HG03354 (cell line): Measurements from ENCODE around the gene TNS3.

Experiments
- ATAC-seq: cut with Tn5 transposase; IDR thresholded peaks from one replicate; pipeline ENCODE4 v1.9.1; 2021; ENCODE audit warnings: mild to moderate bottlenecking; ENCODE audit not compliant: unreplicated experiment, poor library complexity, severe bottlenecking

TNS3 gene

DNA sequence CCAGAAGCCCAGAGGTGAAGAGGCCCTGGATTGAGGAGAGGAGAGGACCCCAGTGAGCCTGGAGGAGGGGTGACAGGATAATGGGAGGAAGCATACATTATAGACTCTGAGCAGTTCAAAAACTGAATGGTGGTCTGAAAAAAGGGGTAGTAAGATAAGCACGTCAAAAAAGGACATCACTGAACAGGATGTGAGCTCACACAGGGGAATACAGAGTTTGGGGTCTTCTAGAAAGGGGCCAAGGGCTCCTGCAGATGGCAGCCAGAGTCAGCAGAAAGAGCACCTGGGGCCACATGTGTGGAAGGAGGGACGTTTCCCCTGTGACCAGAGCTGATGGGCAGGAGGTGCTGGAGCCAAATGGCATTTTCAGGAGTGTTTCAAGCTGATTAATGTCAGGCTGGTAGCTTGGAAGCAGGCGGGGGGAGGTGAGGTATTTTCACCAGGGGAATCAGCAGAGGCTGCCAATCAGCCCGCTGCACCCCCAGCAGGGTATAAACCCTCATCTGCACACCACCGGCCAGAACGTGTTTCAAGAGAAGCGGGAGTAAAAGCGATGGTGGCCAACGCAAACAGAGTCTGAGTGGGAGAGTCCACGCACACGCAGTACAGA, 85.8 kb downstream of the TNS3 start:
- no peak for ATAC-seq

DNA sequence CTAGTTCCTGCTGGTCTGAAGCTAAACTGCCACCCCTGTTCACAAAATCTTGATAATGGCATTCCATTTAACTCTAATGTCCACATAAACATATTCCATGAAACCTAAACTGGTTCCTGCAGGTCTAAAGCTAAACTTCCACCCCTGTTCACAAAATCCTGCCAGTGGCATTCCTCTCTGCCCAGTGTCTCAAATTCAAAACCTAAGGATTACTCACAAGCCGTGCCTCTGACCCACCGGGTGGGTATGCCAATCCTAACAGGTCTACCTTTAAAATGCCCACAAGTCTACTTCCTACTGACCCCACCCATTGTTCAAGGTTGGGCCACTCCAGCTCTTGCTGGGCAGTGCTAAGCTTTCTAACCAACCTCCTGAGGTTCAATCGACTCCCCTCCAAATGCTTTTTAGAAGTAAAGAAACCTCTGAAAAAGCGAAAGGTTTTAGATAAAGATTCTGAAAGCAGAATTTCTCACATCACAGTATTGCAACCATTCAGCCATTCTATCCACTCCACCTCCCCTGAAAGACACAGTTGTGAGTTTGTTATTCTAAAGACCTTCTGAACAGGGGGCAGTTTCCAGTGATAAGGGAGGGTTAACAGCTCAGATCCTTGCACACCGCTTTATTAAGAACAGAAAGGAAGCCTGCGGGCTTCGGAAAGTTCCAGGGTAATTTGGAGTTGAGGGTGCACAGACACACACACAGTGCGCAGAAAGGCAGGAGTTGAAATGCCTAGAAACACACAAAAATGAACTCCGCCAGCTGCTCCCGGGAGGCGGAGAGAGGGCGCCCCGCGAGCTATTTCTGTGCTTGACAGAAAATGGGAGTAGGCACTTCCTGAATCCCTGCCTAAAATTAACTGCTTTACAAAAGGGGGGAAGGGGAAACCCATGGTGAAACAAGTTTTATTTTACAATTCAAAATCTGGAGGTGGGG, 87.7 kb downstream of the TNS3 start:
- ATAC-seq: no peak

DNA sequence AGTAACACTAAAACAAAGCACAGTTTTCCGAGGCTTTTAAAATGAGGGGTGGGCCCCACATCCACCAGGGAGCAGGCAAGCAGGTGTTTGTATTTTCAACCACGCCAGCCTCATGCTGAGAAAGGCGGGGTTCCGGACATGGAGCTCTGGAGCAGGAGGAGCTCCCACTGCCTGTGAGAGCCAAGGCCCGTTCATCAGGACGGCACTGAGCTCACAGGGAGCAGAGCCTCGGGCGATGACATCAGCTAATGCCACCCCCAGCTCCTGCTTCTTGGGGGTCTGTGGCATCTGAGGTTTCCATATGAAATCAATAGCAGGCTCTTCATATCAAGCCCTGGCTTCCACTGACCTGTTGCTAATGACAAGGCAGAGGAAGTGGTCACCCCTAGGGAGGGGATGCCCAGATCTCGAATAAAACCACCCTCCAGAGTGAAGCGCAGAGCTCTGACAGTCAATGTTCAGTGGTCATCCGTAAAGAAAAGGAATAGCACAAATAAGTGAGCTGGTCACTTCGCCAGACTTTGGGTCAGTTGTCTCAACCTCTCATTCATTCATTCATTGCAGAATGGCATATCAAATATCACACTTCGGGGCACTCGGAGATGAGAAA, 89.1 kb downstream of the TNS3 start:
- no peak for ATAC-seq

DNA sequence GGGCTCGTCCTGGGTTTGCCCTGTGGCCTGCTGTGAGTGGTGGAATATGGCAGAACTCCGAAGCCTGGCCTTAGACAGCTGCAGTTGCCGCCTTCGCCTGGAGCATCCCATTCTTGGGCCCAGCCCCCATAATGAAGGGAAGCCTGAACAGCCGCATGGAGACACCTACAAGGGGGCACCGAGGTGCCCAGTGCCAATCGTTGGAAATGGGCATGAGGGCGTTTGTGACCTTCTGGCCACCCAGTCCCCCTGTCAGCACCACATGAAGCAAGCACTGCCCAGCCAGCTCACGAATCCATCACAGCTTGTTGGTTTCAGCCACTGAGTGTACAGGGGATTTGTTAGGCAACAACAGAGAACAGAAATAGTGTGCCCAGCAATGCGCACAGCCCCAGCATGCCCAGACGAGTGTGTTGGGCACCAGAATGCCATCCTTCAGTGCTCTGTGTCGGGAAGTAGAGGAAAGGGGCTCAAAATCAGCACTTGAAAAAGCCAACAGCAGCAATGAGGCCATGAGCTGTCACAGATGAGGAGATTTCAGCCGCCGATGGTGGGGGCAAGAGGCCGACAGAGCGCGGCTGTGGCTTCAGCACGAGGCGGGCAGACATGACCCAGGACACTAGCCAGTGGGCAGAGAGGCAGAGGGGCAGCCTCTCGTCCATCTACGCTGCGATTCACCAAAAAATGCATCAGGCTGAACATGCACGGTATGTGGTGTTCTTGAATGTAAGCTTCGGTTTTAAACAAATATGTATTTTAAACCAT, 91.2 kb downstream of the TNS3 start:
- no peak for ATAC-seq

DNA sequence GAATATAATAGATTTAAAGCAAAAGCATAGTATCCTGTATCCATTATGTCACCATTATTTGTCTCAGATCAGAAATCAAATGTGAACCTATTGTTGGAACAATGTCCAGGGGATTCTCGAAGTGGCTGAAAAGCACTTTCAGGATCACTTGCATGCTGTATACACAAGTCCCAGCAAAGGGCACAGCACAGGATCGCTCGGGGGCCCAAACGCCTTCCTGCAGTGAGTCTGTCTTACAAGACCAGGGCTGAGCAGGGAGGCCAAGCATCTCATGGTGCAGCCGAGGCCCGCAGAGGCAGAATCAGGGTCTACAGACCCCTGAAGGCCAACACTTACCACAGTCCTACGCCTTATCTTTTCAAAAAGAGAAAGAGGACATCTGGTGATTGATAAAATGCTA, 92.3 kb downstream of the TNS3 start:
- ATAC-seq: no peak

DNA sequence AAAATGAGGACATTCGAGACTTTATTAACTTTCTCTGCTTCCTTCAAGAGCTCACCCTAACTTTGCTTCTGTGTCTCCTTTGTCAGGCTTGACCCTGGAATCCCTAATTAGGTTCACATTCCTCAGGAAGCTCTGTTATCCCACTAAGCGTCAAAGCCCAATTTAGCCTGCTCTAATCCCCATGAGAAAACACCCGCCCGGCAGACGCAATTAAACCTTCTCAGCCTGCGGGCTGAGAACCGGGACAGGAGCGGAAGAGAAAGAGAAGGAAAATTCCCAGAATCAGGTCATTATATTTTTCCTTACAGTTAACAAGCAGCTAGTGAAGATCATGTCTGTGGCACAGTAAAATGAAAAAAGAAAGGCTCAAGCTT, 93.0 kb downstream of the TNS3 start:
- no peak for ATAC-seq

DNA sequence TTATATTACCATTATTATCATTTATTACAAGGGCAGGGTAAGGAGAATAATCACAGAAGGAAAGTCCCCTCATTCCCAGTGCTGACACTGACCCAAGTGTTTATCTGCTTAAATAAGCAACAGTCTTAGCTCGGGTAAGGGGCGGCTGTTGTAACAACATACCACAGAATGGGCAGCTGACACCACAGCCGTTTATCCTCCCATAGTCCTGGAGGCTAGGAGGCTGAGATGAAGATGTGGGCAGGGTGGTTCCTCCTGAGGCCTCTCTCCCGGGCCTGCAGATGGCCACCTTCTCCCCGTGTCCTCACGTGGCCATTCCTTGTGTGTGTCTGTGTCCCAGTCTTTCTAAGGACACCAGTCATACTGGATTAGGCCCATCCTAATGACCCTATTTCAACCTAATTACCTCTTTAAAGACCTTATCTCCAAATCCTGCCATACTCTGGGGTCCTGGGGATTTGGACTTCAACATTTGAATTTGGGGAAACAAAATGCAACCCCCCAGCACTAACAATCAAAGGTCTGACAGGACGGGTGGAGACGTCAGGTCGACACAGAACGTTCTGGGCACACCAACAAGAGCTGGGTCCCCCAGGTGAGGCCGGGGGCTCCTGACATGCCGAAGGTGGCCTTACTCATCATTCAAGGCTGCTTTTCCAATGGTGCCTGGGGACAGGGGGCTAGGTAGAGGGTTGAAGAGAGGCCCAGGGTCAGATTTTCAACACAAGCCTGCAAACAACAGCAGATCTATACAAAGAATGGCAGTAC, 93.5 kb downstream of the TNS3 start:
- no peak for ATAC-seq

DNA sequence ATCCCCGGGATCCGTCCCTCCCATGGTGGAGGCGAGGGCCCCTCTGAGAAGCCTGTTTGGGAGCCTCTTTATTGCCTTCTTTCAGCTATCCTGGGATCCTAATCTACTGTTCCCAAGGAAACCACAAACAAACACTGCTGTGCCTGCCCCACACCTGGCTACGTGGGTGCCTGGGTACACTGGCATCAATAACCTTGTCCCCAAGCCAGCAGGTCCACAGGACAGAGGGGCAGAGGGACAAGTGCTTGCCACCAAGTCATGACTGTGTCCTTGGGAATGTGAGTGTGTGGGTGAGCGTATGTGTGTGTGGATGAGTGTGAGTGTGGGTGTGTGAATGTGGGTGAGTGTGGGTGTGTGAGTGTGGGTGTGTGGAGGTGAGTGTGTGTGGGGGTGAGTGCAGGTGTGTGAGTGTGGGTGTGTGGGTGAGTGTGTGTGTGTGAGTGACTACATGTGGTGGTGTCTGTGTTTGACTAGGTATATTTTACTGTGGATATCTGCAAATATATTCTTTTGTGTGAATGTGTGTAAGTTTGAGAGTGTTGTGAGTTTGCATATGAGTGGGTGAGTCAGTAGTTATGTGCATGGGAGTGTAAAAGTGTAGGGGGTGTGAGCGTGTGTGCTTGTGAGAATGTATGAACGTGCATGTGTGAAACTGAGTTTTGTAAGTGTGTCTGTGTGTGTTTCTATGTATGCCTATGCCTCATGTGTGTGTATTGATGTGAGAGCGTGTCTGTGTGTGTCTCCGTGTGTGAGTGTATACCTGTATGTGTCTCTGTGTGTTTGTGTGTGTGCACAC, 96.1 kb downstream of the TNS3 start:
- no peak for ATAC-seq

DNA sequence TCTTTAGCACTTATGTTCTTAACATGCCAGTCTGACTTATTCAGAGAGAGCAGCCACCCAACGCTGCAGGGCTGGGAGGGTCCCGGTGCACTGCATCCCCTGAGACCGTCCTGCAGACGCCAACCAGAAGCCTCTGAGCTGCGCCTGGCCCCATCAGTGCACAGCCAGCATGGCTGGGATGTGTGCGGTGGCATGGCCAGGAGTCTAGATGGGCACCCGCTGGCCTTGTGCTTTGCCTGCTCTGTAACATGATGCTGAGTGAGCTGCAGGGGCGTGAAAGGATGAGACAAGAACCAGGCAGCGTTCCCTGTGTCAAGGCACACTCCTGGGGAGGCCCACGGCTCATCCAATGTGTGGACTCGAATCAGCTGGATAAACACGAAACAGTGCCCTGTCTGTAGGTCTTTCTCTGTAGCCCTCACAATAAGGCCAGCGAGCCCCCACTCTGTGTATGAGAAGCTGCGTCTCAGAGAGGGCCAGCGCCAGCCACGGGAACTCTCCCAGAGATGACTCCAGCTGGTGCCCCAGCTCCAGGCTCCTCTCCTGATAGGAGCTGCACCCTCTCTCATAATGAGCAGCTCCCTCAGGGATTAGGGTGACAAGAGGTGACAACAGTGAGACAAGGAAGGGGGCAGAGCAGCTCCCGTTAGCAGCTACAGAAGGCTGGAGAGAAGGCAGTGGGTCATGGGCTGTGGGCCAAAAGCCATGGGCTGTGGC, 96.8 kb downstream of the TNS3 start:
- ATAC-seq: no peak

DNA sequence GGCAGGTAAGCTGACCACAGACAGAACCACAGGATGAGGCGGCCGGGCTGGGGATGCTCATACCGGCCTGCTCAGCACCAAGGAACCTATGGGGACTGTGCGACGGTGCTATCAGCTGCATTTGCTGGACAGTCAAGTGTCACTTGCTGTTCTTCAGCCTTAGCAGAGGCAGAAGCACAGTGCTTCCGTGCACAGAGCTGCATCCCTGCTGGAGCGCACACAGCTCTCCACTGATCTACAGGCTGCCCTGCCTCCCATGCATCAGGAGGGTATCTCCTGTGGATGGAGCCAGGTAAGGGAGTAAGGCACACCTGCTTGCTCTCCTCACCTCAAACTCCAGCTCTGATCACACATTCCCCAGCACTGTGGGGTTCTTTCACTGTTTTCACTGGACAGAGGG, 97.5 kb downstream of the TNS3 start:
- no peak for ATAC-seq

DNA sequence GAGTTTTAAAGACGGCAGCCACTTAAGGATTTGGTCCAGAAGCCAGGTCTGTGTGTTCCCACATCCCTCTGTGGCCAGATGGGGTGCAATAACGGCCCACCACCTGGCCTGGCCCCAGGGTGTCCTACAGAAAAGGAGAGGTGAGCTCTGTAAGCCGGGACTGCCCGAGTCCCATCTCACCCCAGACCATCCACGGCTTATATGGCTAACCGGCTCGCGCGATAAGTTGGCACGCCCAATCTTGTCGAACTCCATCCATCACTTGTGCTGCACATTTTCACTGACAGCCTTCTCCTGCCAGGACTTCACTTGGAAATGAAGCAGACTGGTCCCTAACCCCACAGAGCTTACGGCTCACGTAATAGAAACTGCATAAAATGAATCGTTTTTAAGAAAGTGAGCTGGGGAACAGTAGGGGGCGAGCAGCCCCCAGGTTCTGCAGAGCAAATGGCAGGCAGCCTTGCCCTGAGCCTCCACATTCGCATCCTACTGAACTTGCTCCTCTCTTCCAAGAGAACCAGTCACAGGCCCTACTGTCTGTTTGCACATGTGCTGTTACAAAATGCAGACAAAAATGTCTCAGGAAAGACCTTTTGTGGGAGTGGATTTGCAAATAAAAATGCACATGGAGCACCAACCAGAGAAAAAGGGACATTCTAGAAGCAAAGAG, 98.2 kb downstream of the TNS3 start:
- ATAC-seq: no peak

DNA sequence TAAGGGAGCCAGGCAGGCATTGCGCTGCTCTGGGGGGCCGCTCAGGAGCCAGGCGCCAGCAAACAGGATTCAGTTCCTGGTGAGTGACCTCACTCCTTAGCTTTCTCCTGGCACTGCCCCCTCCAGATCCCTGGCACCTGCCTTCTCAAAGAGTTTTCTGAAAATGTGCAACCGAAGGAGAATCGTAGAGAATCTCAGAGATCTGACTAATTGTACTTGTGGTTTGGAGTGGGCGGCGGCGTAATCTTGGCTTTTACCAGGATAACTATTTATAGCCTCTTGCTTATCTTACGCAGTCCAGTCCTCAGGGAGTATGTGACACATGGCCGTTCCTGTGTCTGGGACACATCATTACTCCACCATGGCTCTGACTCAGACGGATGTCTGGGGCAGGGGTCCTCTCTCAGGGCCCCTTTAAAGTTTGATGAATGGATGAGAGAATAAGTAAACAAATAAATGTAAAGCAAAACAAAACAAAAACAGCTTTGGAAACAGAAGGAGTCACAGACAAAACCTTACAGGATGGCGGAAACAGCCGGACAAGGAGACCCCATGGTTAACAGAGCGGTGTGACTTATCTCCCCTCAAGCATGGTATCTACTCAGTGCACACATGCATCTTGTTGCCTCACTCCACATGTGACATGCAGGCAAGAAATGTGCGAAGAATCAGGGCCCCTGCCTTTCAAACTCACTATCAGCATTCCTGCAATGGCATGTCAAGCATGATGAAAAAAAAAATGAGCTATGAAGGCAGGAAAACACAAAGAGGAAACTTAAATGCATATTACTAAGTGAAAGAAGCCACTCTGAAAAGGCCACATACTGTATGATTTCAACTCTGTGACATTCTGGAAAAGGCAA, 99.7 kb downstream of the TNS3 start:
- peak; percentile 37 for ATAC-seq

DNA sequence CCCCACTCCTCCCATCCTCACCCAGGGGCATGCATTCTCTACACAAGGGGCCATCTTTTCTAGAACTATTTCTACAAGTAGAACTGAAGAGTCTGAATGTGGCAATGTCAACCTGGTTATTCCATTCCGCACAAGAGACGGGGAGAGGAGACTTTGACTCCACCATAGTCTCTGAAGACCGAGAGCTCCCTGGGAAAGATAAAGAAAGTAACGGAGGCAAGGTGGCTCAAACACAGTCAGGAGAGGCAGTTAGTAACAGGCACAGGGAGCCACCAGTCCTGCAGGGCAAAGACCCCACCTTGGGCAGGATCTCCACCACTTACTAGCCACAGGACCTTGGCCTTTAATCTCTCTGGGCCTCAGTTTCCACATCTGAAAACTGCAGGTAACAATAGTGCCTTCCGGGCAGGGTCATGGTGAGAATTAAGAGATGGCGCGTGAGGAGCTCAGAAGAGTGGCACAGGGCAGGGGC, 100.3 kb downstream of the TNS3 start:
- no peak for ATAC-seq

DNA sequence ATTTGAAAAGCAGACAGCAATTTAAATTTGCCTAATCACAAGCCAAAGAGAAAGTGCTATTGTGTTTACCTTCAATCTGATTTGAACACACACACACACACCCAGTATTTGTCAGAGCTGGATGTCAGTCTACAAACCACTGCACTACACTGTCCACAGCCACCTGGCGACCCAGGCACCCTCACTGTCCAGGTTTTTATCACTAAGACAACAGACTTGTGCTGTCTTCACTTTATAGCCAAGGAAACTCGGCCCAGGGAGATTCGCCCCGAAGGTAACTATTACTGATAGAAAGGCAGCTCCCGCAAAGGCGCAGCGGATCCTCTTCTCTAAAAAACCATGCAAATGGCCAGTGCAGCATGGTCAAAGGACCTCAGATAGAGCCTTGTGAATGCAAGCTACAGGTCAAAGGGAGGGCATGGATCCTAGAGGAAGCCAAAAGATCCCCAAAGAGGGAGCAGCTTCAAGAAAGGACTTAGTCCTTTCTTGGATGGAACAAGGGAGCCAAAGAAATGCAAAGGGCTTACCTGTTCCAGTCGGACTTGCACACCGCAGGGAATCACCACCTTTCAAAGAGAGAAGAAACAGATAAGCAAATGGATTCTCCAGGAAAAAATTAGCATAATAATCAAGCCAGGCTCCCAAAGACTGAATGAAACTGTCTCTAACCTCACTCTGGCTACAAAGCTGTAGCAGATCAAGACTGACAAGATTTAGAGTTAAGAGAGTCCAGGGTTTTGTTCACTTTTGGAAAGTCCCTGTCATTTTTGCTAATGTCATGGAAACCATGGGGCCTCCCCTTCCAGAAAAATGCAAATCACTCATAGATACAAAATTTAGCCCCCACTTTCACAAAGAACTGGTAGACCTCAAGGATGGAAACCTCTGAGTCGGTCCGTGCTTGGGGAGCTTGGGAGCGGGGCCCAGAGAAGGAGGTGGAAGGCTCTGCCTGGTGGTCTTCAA, 101.1 kb downstream of the TNS3 start:
- peak; percentile 61 for ATAC-seq

DNA sequence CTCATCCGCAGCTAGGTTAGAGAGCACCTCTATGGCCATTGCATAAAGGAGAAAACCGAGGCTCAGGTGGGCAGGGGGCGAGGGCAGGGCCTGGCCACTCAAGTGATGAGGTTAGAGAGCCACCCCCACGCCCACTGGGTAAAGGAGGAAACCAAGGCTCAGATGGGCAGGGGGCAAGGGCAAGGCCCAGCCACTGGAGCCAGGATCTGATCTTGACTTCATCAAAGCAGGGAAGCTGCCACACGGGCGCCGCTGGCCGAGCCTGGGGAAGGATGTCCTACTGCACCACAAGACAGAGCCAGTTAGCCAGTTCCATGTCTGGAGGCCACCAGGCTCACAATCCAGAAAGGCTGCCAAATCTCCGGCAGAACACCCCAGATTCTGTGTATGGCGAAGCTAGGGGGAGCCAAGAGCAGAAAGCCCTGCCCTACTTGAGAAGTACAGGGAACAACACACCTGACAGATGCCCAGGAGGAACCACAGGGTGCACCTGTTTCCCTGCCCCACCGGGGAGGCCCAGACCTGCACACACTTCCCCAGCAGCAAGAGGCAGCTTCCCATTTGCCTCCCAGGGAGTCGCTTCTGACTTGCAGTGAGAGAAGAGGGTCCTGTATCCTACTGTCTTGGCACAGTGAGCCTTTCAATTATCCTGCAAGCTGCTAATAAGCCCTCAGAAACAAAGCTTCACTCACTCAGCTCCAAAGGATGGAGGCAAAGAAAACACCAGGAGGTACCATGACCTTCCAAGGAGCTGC, 101.9 kb downstream of the TNS3 start:
- no peak for ATAC-seq
